ENCODE results near the gene HOXA11. TPM values are rescaled to one million over a fixed set of nuclear protein-coding genes. Genes with fewer than 3 reads are reported as not detected.
A peak's percentile ranks its signal among the peaks of the same experiment; 100 is the strongest.

Gene HOXA11
- total RNA-seq, 1 donor from 2014 or later, result 10.7 TPM

DNA sequence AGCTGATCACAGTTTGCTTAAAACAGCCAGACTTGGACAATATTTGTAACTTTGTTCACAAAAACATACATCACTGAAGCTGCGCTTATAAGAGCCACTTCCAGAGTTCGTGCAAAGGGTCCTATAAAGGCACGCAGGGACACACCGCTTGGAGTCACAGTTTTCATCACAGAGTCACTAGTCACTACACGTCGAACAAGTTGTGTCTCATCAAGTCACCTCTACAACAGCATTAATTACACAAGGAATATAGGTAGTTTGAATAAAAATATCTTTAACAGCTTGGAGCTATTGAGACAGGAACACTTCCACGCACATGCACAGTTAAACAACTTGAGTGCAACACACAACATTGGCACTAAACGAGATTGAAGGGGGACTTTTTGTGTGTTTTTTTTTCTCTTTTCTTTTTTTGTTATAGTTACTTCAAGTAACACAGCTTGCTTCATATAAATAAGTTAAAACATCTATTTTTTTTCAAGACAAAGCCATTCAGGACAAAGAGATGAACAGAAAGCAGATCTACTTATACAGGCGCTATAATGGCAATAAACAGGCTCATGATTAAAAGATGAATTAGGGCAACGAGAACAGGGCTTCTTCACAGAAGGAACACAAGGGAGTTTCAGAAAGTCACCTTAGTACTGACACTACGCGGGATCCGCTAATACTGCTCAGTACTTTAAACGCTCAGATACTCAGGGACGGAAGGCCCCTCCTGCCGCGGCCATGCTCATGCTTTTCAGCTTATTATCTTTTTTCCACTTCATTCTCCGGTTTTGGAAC, 43.7 kb downstream of the HOXA11 start:
- TF ChIP-seq, protein P1, sequence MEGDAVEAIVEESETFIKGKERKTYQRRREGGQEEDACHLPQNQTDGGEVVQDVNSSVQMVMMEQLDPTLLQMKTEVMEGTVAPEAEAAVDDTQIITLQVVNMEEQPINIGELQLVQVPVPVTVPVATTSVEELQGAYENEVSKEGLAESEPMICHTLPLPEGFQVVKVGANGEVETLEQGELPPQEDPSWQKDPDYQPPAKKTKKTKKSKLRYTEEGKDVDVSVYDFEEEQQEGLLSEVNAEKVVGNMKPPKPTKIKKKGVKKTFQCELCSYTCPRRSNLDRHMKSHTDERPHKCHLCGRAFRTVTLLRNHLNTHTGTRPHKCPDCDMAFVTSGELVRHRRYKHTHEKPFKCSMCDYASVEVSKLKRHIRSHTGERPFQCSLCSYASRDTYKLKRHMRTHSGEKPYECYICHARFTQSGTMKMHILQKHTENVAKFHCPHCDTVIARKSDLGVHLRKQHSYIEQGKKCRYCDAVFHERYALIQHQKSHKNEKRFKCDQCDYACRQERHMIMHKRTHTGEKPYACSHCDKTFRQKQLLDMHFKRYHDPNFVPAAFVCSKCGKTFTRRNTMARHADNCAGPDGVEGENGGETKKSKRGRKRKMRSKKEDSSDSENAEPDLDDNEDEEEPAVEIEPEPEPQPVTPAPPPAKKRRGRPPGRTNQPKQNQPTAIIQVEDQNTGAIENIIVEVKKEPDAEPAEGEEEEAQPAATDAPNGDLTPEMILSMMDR (conservative IDR thresholded peaks at IDR 0.05; ENCODE audit: low read depth, low read length), result no peak
- H3K4me3 ChIP-seq (ENCODE audit: low read depth, low read length), result peak overlapping the region; percentile 75
- DNase-seq (ENCODE audit: low read depth), result no peak

DNA sequence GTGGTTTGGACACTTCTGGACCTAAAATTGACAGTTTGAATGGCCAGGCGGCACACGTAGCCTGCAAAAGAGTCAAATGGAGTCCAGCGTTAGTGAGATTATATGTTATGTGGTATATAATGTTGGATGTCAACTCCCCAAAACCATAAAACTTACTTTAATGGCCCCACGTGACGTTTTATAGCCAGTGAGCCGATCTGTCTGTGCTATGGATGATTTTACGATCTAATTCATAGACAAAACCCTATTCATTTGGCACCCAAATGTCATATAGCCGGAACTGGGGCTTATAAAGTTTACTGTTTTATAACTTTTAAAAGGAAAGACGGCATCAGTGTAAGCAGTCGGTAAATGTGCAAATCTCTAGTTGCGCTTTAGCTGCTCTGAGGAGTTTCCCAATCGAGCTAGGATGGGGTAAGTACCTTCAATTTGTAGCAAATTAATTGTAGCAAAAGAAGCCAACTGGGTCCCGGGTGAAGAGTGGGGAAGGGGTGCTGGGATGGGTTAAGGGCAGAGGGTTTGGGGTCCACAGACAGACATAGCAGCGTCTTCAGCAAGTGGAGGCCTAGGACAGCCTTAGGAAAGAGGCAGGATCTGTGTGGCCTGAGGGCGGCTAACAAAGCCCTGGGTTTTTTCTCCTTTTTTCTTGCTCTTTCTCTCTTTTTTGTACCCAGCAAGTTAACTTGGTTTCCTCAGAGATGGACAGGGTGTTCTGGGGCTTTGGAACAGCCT, 44.7 kb downstream of the HOXA11 start:
- H3K4me3 ChIP-seq (ENCODE audit: low read depth, low read length), result peak overlapping the region; percentile 75
- TF ChIP-seq, protein P1 (conservative IDR thresholded peaks at IDR 0.05; ENCODE audit: low read depth, low read length), result no peak
- DNase-seq (ENCODE audit: low read depth), result no peak

DNA sequence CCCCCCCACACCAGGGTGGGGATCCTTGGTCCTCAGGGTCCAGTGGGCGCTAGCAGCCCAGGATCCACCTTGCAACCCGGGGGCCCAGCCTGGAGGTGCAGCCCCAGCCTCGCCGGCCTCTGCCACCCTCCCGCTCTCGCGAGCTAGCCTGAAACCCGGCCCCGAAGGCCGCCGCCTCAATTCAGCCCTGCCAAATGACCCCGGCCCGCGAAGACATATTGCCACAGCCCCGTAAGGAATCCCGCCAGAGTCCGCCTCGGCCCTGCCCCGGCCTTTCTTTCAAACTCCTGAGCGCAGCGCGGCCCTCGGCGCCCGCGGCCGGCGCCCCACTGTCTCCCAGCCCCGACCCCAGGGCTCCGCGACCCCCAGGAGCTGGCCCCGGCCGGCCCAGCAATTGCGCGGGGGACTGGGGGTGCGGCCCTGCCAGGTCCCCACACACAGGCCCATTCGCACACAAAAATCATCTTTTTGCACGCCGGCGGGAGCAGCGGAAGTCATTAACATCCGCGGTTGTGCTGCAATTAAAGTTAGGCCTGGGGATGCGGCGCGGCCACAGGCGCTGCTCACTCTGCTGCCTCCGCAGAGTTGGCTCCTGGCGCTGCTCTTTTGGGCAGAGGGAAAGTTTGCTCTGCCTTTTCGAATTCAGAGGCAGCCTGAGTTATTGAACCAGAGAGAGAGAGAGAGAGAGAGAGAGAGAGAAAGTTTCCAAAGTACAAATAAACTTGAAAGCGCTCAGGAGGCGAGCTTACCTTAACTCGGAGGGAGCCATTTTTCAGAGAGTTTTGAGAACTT, 45.5 kb downstream of the HOXA11 start:
- TF ChIP-seq, protein P1 (conservative IDR thresholded peaks at IDR 0.05; ENCODE audit: low read depth, low read length), result no peak
- no peak for DNase-seq (ENCODE audit: low read depth)
- peak overlapping the region; percentile 75 for H3K4me3 ChIP-seq (ENCODE audit: low read depth, low read length)

DNA sequence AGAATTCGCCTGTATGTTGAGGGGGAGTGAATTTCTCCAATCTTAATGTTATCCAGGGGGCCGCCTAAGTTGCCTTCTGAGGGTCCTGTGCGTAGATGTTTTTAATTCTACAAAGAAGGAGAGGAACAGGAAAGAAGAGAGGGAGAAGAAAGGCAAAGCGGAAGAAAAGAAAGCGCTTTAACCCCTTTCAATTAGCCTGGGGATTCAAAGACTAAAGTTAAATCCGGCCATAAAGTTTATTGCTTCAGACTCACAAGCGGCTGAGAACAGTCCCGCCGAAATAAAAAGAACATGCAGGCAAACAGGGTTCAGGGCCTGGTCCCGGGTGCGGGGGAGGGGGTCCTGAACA, 46.1 kb downstream of the HOXA11 start:
- DNase-seq (ENCODE audit: low read depth), result no peak
- H3K4me3 ChIP-seq (ENCODE audit: low read depth, low read length), result peak overlapping the region; percentile 75
- TF ChIP-seq, protein P1 (conservative IDR thresholded peaks at IDR 0.05; ENCODE audit: low read depth, low read length), result no peak

DNA sequence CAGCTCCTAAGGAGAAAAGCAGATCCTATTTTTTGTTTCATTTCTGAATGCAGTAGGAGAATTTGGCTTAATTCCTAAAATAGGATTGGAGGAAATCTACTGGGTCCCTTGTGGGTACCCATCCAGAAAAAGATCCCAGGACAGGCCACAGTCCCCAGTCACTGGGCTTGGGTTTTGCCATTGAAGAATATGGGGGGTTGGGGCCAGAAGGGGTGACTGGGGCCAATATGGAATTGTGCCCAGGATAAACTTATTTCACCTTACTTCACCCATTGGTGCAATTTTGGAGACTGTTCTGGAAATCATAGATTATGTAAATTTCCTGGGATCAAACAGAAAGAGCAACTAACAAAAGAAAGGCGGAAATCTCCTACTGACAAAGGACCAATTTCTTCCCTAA, 46.6 kb downstream of the HOXA11 start:
- no peak for DNase-seq (ENCODE audit: low read depth)
- TF ChIP-seq, protein P1 (conservative IDR thresholded peaks at IDR 0.05; ENCODE audit: low read depth, low read length), result no peak
- H3K4me3 ChIP-seq (ENCODE audit: low read depth, low read length), result peak overlapping the region; percentile 75

DNA sequence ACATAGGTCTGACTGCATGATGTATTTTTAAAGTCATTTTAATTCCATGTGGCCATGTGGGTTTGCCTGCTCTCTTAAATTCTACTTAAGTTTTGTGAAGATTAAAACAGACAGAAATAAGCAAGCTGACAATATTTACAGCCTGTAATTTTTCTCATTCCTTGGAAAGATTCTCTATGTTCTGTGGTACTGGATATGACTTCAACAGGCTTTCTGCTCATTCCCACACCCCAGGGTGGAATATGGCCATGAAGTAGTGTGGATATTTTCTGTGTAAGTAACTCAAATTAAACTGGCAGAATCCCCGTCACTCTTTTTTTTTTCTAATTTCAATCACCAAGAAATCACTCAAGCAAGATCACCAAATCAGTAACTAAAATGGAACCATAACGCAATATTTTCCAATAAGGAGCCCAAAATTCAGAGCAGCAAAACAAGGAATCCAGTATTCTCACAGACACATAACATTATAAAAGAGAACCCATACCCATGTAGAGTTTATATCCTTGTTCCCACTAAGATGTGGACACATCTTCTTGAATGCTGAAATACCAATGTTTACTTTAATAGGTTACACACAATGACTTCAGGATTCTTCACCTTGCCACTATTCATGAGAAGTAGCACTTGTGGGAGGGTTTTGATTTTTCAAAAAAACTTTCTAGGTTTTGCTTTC, 47.3 kb downstream of the HOXA11 start:
- DNase-seq (ENCODE audit: low read depth), result no peak
- no peak overlapping the region for H3K4me3 ChIP-seq (ENCODE audit: low read depth, low read length)

More for the DNA sequence above, 47.3 kb downstream of the HOXA11 start:
- TF ChIP-seq, protein P1 (conservative IDR thresholded peaks at IDR 0.05; ENCODE audit: low read depth, low read length), result no peak
